Colonic mucosa (tissue), 4 donors: ENCODE measurements around the gene MSI2. TPM values are rescaled to one million over a fixed set of nuclear protein-coding genes. Genes with fewer than 3 reads are reported as not detected.

ENCODE experiments used
- DNase-seq: peaks from one replicate; pipeline ENCODE4 v3.0.0-alpha.2; 2020
- H3K27ac ChIP-seq: fragments of 200-600 bp; one replicate; pipeline ENCODE4 v1.8.0; 2021
- H3K27me3 ChIP-seq: fragments of 200-600 bp; one replicate; pipeline ENCODE4 v1.8.0; 2021
- H3K36me3 ChIP-seq: fragments of 200-600 bp; one replicate; pipeline ENCODE4 v1.8.0; 2021
- H3K4me1 ChIP-seq: fragments of 200-600 bp; one replicate; pipeline ENCODE4 v1.8.0; 2021; ENCODE audit warnings: mild to moderate bottlenecking
- H3K4me3 ChIP-seq: fragments of 200-600 bp; one replicate; pipeline ENCODE4 v1.8.0; 2021
- H3K9ac ChIP-seq, 2 donors: one replicate each; pipeline ENCODE4 v1.7.0; 2013; ENCODE audit warnings: control low read depth in 2 of 2, low read depth in 2 of 2, low read length in 2 of 2
- H3K9me3 ChIP-seq: fragments of 200-600 bp; one replicate; pipeline ENCODE4 v1.8.0; 2021
- CTCF ChIP-seq: fragments of 200-600 bp; IDR thresholded peaks from one replicate; pipeline ENCODE4 v1.8.0; 2022; ENCODE audit warnings: antibody characterized with exemption, mild to moderate bottlenecking
- intact Hi-C: fragments of 100-400 bp; cut with DNase I; formaldehyde crosslinking; loops from one replicate; pipeline ENCODE4 v1.14.1; 2022
- total RNA-seq, 2 donors: library from RNA; stranded (reverse); fragmentation: NEBNext Ultra II Directional in 1 of 2; extraction: Animal tissue kit (Norgen Biotek cat#: 25700) in 1 of 2; gene quantifications; one replicate each; pipeline ENCODE4 v1.2.1, GENCODE V29; 2021
- donor health status: healthy.
- donor health status: DM: no; HTN: no; CAD: no.
- donor health status: DM: no; HTN: no; CAD: no.

Gene MSI2
- total RNA-seq, 2 donors from 2014 or later, result 61.6 to 75.4 TPM

- intact Hi-C loops, result loop anchor here (10.0 kb wide), 1 partner anchor 63 kb away; no protein-coding TSS in a partner anchor
- H3K36me3 ChIP-seq, result no peaks in the 10 kb centered on the region
- H3K27me3 ChIP-seq, result no peaks in the 10 kb centered on the region
- no peak overlapping the region for H3K4me3 ChIP-seq
- no peak overlapping the region for H3K9ac ChIP-seq
- no peaks in the 10 kb centered on the region for H3K4me1 ChIP-seq
- no peaks in the 10 kb centered on the region for H3K9me3 ChIP-seq
- no peak for DNase-seq
- H3K27ac ChIP-seq, result no peak overlapping the region
- no peak for TF ChIP-seq CTCF
Measured at GRCh38 chr17:57651451-57651850, 395.1 kb downstream of the MSI2 start.

DNA sequence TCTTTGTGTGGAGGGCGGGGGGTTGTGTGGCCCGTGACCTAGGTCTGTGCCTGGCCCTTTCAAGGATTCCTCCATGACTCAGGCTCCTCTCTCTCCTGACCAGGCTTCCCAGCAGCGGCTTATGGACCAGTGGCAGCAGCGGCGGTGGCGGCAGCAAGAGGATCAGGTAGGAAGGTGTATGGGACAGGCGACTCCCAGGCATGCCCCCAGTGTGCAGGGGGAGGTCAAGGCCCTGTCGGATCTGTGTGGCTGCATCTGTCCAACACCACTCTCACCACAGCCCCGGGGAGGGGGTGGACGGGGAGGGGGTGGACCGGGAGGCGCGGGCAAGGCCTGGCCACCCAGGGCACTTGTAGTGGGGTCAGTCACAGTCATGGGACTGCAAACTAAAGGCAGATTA is 395.7 kb downstream of the MSI2 start:
- no peaks in the 10 kb centered on the region for H3K27me3 ChIP-seq
- DNase-seq, result no peak
- no peak overlapping the region for H3K4me3 ChIP-seq
- H3K27ac ChIP-seq, result no peak overlapping the region
- H3K36me3 ChIP-seq, result no peaks in the 10 kb centered on the region
- H3K4me1 ChIP-seq, result no peaks in the 10 kb centered on the region
- H3K9me3 ChIP-seq, result no peaks in the 10 kb centered on the region
- TF ChIP-seq CTCF, result no peak
- intact Hi-C loops, result loop anchor here (10.0 kb wide), 1 partner anchor 63 kb away; no protein-coding TSS in a partner anchor
- no peak overlapping the region for H3K9ac ChIP-seq

DNA sequence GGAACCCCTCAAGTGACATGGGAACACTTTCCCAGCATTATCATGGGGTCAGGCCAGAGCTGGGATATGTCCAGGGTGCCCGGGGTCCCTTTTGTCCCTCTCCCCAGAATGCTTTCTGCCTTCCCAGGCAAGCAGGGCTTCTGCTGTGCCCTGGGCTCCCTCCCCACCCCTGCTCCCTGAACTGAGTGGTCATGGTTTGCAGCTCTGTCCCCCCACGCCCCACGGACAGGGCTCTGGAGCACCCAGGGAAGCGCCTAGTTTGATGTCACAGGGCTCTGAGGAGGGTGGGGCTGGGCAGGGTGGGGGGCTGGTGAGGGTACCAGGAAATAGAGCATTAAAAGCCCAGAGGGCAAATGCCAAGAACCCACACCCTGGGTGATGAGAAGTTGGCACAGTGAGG is 396.5 kb downstream of the MSI2 start:
- TF ChIP-seq CTCF, result no peak
- no peak for DNase-seq

GRCh38 chr17:57653279-57653678 is 397.0 kb downstream of the MSI2 start:
- H3K4me3 ChIP-seq, result no peak overlapping the region
- H3K9ac ChIP-seq, result no peak overlapping the region
- no peaks in the 10 kb centered on the region for H3K36me3 ChIP-seq
- no peak for DNase-seq
- intact Hi-C loops, result loop anchor here (10.0 kb wide), 1 partner anchor 62 kb away; no protein-coding TSS in a partner anchor
- no peak for TF ChIP-seq CTCF
- no peaks in the 10 kb centered on the region for H3K4me1 ChIP-seq
- no peaks in the 10 kb centered on the region for H3K9me3 ChIP-seq
- no peak overlapping the region for H3K27ac ChIP-seq
- no peaks in the 10 kb centered on the region for H3K27me3 ChIP-seq

More for the DNA sequence above, 396.5 kb downstream of the MSI2 start:
- H3K27me3 ChIP-seq, result no peaks in the 10 kb centered on the region
- intact Hi-C loops, result loop anchor here (10.0 kb wide), 1 partner anchor 62 kb away; no protein-coding TSS in a partner anchor
- no peak overlapping the region for H3K4me3 ChIP-seq
- no peak overlapping the region for H3K27ac ChIP-seq
- H3K4me1 ChIP-seq, result no peaks in the 10 kb centered on the region
- H3K9me3 ChIP-seq, result no peaks in the 10 kb centered on the region
- no peak overlapping the region for H3K9ac ChIP-seq
- H3K36me3 ChIP-seq, result no peaks in the 10 kb centered on the region

DNA sequence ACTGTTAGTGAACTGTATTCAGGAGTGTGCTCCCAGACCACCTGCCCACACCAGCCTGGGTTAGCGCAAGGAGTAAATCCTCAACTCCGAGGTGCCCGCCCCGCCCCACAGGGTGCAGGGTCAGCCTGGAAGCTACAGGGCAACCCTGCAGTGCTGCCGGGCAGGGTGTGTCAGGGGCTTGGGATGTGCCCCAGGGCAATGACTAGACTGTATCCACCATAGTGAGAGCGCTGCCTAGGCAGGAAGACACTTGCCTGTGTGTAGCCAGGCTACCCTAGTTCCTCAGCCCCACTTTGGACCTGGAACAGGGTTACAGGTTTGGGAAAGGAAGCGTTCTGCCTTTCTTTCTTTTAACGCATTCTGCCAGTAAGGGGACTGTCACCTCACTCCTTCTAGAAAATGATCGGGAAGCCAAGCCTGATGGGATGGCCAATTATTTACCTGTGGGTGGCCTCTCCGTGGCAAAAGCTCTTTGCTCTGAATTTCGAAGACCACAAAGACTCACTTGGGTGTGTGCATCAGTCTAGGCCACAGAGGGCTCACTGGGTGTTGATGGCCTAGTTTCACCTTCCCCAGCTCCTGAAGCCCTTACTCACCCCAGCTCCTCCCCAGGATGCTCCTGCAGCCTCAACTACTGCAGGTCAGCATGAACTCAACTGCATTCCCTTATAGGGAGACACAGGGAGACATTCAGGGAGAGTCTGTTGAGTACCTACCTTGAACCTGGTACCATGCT is 397.9 kb downstream of the MSI2 start:
- TF ChIP-seq CTCF, result no peak
- H3K27me3 ChIP-seq, result no peaks in the 10 kb centered on the region
- intact Hi-C loops, result loop anchor here (10.0 kb wide), 1 partner anchor 61 kb away; no protein-coding TSS in a partner anchor
- no peaks in the 10 kb centered on the region for H3K9me3 ChIP-seq
- no peak for DNase-seq
- no peak overlapping the region for H3K27ac ChIP-seq
- no peaks in the 10 kb centered on the region for H3K36me3 ChIP-seq
- no peak overlapping the region for H3K9ac ChIP-seq
- no peak overlapping the region for H3K4me3 ChIP-seq
- no peaks in the 10 kb centered on the region for H3K4me1 ChIP-seq
